ENCODE data around the gene KCNJ6.

DNA sequence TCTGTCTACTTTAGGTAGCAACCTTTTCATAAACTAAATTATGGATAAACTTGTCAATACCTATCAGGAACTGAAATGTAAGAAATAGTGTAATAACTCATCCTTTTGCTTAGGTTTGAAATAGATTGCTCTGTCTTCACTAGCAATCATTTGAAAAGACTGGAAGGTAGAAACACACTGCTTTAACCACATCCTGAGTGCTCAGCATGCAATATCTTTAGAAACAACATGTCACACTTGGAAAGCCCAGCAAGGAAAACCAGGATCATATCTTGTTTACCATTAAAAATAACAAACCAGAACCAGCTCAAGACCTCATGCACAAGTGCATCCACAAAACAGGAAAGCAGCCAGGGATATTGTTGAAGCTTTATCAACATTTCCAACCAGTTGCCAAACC lies 3.6 kb downstream of the KCNJ6 start:
- no peak for TF ChIP-seq NFRKB (IDR thresholded peaks at IDR 0.05)
- TF ChIP-seq L3MBTL2 (conservative IDR thresholded peaks at IDR 0.05), result no peak
- no peak for TF ChIP-seq ZNF384 (IDR thresholded peaks at IDR 0.05)
- no peak for TF ChIP-seq SP1 (IDR thresholded peaks at IDR 0.05)
- no peak for TF ChIP-seq ARNT (IDR thresholded peaks at IDR 0.05)
- TF ChIP-seq CTBP1 (IDR thresholded peaks at IDR 0.05; ENCODE audit: borderline replicate concordance), result no peak

Measured in HEK293T (cell line).